ENCODE results near the gene PSORS1C2. TPM values are rescaled to one million over a fixed set of nuclear protein-coding genes. Genes with fewer than 3 reads are reported as not detected.

PSORS1C2 gene
- polyA plus RNA-seq, 1 of the 3 experiments (the other 2 are of a cell fraction), result not detected

DNA sequence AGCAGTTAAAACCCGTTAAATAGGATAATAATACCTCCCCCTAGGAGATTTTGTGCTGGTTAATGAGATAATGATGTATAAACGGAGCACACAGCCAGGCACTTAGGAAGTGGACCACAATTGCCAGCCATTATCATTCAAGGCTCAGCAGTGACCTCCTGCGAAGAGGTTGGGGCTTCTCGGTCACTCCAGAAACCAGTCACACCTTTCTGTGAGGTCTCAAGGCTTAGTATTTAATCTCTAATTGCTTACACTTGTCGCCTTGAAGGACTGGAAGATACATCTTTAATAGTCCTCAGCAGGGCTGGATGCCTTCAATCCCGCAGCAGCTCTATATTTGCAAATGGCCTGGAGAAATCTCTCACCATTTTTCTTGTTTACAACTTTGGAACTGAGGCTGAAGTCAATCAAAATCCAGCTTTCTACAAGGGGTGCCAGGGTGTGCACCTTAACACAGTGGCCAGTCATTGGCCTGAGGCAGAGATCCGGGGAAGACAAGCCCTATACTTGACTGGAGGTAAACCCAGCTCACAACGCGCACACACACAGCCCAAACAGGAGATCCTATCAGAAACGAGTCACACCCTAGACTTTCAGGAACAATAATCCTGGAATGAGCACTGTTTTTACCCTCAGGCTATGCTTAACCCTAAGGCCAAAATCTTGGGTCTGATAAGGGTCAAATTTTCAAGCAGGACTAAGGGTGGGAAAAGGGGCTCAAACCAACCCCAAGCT, 30.4 kb upstream of the PSORS1C2 start:
- H3K4me2 ChIP-seq, result no peak overlapping the region
- H3K27ac ChIP-seq (ENCODE audit: low read depth in 2 of 2, low read length in 1 of 2), result no peak overlapping the region
- no peaks in the 10 kb centered on the region for H3K36me3 ChIP-seq (replicated peaks in 1 of 2; ENCODE audit: control insufficient read depth in 1 of 2, insufficient read depth in 2 of 2, low read length in 1 of 2)
- ChIA-PET POLR2A (no interaction called here), CTCF (no interaction called here)
- no peaks in the 10 kb centered on the region for H4K20me1 ChIP-seq (ENCODE audit: insufficient read depth)
- H3K4me1 ChIP-seq (ENCODE audit: control insufficient read depth in 1 of 2, insufficient read depth in 2 of 2, low read depth in 1 of 2, low read length in 1 of 2), result no peaks in the 10 kb centered on the region
- no peaks in the 10 kb centered on the region for H3K9me2 ChIP-seq
- H3K79me2 ChIP-seq (ENCODE audit: insufficient read depth), result no peaks in the 10 kb centered on the region
- H3K9me3 ChIP-seq, result no peaks in the 10 kb centered on the region
- no peaks in the 10 kb centered on the region for H3K27me3 ChIP-seq (ENCODE audit: insufficient read depth)
- TF ChIP-seq, protein P1, sequence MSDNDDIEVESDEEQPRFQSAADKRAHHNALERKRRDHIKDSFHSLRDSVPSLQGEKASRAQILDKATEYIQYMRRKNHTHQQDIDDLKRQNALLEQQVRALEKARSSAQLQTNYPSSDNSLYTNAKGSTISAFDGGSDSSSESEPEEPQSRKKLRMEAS (IDR thresholded peaks at IDR 0.05; ENCODE audit: low read depth), result no peak
- TF ChIP-seq, protein P2, sequence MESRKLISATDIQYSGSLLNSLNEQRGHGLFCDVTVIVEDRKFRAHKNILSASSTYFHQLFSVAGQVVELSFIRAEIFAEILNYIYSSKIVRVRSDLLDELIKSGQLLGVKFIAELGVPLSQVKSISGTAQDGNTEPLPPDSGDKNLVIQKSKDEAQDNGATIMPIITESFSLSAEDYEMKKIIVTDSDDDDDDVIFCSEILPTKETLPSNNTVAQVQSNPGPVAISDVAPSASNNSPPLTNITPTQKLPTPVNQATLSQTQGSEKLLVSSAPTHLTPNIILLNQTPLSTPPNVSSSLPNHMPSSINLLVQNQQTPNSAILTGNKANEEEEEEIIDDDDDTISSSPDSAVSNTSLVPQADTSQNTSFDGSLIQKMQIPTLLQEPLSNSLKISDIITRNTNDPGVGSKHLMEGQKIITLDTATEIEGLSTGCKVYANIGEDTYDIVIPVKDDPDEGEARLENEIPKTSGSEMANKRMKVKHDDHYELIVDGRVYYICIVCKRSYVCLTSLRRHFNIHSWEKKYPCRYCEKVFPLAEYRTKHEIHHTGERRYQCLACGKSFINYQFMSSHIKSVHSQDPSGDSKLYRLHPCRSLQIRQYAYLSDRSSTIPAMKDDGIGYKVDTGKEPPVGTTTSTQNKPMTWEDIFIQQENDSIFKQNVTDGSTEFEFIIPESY (IDR thresholded peaks at IDR 0.05; ENCODE audit: borderline replicate concordance, low read depth), result no peak
- TF ChIP-seq TEAD4 (IDR thresholded peaks at IDR 0.05; ENCODE audit: borderline replicate concordance, insufficient read depth), result no peak
- no peak for TF ChIP-seq FOXJ3 (CRISPR knock-in tag; IDR thresholded peaks at IDR 0.05)
- no peak for TF ChIP-seq EZH2phosphoT487 (IDR thresholded peaks at IDR 0.05; ENCODE audit: borderline replicate concordance, low read depth)
- TF ChIP-seq, protein P3, sequence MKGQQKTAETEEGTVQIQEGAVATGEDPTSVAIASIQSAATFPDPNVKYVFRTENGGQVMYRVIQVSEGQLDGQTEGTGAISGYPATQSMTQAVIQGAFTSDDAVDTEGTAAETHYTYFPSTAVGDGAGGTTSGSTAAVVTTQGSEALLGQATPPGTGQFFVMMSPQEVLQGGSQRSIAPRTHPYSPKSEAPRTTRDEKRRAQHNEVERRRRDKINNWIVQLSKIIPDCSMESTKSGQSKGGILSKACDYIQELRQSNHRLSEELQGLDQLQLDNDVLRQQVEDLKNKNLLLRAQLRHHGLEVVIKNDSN (IDR thresholded peaks at IDR 0.05; ENCODE audit: borderline replicate concordance, low read depth), result no peak
- TF ChIP-seq, protein P4, sequence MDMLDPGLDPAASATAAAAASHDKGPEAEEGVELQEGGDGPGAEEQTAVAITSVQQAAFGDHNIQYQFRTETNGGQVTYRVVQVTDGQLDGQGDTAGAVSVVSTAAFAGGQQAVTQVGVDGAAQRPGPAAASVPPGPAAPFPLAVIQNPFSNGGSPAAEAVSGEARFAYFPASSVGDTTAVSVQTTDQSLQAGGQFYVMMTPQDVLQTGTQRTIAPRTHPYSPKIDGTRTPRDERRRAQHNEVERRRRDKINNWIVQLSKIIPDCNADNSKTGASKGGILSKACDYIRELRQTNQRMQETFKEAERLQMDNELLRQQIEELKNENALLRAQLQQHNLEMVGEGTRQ (IDR thresholded peaks at IDR 0.05; ENCODE audit: borderline replicate concordance, low read depth, low read length), result no peak
- TF ChIP-seq POLR2AphosphoS5 (IDR thresholded peaks at IDR 0.05; ENCODE audit: low read depth, low read length), result no peak
- TF ChIP-seq RAD21 (IDR thresholded peaks at IDR 0.05; ENCODE audit: low read length), result no peak
- TF ChIP-seq, protein P5, sequence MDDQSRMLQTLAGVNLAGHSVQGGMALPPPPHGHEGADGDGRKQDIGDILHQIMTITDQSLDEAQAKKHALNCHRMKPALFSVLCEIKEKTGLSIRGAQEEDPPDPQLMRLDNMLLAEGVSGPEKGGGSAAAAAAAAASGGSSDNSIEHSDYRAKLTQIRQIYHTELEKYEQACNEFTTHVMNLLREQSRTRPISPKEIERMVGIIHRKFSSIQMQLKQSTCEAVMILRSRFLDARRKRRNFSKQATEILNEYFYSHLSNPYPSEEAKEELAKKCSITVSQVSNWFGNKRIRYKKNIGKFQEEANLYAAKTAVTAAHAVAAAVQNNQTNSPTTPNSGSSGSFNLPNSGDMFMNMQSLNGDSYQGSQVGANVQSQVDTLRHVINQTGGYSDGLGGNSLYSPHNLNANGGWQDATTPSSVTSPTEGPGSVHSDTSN (IDR thresholded peaks at IDR 0.05), result no peak
- TF ChIP-seq GABPA (IDR thresholded peaks at IDR 0.05; ENCODE audit: low read depth), result no peak
- no peak for TF ChIP-seq FOXM1 (IDR thresholded peaks at IDR 0.05; ENCODE audit: low read depth)
- no peak for TF ChIP-seq NRF1 (IDR thresholded peaks at IDR 0.05; ENCODE audit: low read depth, low read length)
- no peak for TF ChIP-seq RCOR1 (IDR thresholded peaks at IDR 0.05; ENCODE audit: low read length)
- TF ChIP-seq RXRA (IDR thresholded peaks at IDR 0.05; ENCODE audit: borderline replicate concordance, low read depth), result no peak
- TF ChIP-seq SIN3A (IDR thresholded peaks at IDR 0.05; ENCODE audit: borderline replicate concordance, low read depth, low read length), result no peak
- TF ChIP-seq EP300 (IDR thresholded peaks at IDR 0.05; ENCODE audit: borderline replicate concordance in 1 of 2, low read depth in 1 of 2, low read length in 1 of 2), result no peak
- H3F3A ChIP-seq (replicated peaks; ENCODE audit: insufficient read depth), result no peaks in the 10 kb centered on the region
- no peak overlapping the region for H3K9ac ChIP-seq
- H3K4me3 ChIP-seq (ENCODE audit: low read depth in 2 of 2, low read length in 1 of 2), result no peak overlapping the region
- WGBS (ENCODE audit: low lambda C conversion rate), result 80% methylated on average over 10 of the region's 10 CpGs
- no peak for DNase-seq
- no peak overlapping the region for H2AFZ ChIP-seq (ENCODE audit: low read depth)
